Inflammatory macrophage (primary cell): Measurements from ENCODE around the gene CCDC196.
"Not testable (repeated sequence)": the region's sequence is repeated elsewhere in the genome, so short reads cannot be mapped to it uniquely, and the experiment has no call there.

Experiments used
- DNase-seq, 2 donors: peaks; one replicate each; pipeline ENCODE4 v3.0.0-alpha.2; 2020 to 2022

CCDC196 gene

DNA sequence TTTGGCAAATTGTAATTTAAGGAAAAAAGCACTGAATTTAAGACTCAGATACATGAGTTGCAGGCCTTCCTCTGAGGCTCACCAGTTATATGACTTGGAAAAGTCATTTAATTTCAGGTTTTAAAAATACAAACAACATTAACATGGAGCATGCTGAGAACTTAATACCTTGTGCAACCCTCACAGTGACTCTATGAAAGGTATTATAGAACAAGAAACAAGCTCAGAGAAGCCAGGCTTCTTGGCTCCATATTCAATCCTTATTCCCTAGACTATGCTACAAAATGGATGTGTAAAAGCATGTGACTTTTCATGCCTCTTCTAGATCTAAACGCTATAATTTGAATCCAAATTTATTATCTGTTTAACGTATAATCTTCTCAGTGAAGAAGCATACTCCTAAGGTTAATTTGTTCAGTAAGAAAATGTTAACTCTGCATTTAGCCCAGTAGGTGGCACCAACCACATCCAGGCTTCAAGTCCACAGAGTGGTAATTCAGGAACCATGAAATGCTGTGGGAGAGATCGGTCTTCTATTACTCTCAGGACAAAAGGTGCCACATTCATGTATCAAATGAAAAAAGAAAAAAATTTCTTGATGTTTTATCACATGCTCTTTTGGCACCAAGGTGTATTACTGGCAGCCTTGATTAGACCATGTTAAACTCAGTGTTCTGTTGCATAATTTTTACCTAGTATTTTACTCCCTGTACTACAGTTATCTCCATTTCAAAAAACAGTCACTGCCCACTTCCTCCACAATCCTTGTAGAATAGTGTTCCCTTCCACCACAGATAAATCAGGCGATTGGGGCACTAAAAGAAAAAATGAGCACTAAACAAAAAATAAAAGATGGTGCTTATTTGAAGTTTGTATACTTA, 9.3 kb downstream of the CCDC196 start:
- DNase-seq = peak; percentile 63 to 71

DNA sequence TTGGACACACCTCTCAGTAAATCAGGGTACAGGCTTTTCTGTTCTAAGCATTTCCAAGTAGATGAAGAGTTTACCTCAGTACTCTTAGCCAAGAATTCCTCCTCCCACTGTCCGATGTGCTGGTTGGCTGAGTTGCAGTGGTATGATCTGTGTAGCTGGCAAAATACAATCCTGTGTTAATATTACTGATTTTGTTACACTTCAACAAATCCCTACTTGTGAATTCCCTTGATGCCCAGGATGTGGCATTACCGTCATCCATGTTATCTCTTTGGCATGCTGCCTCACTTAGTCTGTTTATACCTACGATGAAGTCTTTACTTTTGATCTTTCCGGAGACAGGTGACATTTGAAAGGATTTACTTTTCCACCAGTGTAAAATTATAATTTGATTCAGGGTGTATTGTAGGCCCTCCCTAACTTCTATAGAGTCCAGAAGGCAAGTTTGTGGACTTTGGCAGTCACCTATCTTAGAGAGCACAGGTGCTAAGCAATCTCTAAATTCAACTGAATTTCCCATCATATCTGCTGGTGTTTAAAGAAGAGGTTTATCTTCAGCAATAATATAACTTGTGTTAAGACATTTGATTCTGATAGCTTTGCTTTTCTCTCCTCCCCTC, 10.1 kb downstream of the CCDC196 start:
- no peak for DNase-seq

DNA sequence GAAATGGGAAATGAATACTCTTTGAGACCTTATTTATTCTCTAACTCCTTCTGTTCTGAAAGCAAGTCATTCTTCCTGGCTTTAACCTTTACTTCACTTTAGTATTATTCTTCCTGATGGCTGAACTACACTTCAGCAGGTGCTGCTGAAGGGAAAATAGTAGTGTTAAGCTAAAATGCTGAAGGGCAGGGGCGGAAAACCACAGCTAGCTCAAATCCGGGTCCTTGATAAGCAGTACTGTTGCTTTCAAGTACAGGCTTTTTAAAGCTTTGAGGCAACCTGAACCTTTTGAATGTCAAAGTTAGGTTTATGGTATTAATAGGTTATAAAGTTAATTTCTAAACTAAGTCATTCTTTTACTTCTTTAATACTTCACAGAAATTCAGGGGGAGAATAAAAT, 10.7 kb downstream of the CCDC196 start:
- DNase-seq = no peak

DNA sequence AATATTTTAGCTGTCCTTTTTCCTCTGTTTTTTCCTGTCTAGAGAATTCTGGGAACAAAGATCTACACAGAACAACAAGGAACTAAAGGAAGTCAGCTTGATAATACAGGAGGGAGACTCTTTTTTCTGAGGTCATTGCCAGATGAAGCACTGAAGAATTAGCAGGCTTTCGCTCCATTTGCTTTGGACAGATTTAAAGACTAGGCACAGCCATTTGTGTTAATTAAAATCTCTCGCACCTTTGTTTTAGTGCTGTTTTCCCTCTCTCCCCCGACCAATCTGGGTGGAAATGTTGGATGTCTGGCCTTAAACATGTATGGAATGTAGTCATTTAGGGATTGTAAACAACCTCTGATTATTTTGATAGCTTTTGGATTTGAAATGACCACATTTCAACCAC, 12.1 kb downstream of the CCDC196 start:
- no peak for DNase-seq

DNA sequence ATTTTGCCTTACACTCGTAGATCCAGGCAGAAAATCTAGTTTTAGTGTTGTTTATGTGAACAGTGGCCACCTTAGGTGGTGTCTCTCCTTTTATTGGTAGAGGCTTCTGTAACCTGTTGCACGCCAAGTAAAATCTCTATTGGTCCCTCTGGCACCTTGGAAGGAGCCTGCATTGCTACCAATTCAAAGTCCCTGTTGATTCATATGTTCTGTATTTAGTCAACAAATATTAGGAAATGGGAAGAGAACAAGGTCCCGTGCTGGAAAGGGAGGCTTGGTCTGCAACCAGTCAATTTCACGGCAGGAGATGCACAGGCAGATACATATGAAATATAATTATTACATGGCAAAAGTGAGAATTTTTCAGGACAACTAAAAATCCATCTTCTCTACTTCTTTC, 15.4 kb downstream of the CCDC196 start:
- no peak for DNase-seq

DNA sequence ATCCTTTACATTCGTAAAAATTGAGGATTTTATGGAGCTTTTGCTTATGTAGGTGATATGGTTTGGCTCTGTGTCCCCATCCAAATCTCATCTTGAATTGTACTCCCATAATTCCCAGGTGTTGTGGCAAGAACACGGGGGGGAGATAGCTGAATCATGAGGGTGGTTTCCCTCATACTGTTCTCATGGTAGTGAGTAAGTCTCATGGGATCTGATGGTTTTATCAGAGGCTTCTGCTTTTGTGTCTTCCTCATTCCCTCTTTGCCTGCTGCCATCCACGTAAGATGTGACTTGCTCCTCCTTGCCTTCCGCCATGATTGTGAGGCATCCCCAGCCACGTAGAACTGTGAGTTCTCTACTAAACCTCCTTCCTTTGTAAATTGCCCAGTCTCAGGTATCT, 16.7 kb downstream of the CCDC196 start:
- peak; percentile 31 to 57 for DNase-seq

DNA sequence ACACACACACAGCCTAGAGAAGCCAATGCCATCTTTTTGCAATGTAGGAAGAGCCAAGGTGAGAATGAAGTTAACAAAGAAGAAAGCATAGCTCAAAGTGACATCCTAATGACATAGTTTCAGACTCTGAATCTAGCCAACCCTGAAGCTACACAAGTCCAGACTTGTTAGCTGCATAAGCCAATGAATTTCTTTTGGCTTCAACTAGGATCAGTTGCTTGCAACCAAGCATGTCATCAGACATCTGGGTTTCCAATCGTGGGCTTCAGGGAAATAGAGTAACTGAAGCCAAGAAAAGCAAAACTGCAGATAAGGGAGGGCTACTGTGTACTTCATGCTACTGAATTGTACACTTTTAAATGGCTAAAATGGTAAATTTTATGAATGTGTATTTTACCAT, 17.4 kb downstream of the CCDC196 start:
- DNase-seq = no peak

DNA sequence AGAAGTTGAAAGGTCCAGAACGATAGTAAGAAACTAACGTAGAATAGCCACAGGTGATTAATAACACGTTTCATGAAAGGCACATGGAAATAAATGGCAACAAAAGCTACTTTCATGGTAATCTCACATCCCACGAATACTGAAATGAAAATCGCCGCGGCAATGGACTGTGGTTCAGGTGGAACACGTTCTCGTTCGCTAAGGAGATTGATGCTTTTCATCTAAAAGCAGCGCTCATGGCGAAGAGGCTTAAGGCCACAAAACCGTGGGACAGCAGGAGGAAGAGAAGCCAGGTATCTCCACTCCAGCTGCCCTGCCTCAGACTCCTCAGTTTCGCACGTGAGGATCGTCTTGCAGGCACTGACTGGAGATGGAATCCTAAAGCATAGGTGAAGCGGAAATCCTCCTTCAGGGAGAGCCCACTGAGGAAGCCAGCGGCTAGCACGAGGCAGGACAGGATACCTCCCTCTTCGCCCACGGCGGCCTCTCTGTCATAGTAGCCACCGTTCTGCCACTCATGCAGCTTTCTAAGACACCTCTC, 21.1 kb downstream of the CCDC196 start:
- no peak for DNase-seq

DNA sequence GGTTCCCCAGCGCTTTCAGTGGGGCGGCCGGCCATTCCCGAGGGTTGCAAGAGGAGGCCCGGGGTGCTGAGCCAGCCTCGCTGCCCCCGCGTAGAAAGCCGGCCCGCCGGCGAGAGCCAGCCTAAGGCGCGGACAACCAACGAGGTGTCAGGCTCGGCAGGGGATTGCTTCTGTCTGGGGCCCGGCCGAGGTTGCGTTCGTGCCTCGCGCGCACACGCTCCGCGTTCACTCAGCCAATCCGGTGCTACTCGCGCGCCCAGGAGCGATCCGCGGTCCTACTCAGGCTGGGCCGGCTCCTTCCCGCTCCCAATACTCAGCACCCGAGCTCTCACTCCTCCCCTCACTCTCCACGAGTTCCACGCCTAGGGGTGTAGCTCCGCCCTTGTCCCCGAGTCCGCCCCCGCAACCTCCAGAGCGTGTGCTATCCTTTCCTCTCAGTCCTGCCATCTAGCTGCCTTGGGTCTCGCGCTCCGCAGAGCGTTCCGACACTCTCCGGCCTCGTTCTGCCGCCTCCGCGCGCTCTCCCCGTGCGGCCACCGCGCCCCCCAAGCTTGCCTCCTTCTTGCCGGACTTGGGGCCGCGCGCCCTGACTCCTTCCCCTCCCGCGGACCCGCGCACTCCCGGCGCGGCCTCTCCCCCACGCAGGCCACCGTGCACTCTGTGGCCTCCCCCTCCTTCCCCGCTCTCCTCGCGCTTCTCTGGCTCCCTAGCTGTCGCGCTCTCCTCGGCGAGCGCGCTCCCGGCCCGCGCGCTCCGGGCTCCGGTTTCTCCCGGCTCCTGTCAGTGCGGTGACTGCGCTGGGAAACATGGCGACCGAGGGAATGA, 21.8 kb downstream of the CCDC196 start, which contains the start of gene GPHN:
Gene GPHN, plus strand, starts transcription at position 426 of the 825 bp plus-strand sequence.
- peak; percentile 96 to 97 for DNase-seq

DNA sequence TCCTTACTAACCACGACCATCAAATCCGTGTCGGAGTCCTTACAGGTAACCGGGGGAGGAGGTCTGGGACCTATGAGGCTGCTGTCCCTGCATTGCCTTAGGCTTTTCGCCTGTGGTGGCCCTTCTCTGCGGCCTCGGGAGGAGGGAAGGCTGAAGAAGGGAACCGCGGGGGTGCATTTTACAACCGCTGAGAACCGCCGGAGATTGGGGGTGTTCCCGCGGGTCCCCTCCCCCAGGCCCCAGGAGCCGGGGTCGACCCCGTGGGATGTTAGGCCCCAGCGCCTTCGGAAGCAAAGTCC, 22.3 kb downstream of the CCDC196 start:
- DNase-seq = no peak

DNA sequence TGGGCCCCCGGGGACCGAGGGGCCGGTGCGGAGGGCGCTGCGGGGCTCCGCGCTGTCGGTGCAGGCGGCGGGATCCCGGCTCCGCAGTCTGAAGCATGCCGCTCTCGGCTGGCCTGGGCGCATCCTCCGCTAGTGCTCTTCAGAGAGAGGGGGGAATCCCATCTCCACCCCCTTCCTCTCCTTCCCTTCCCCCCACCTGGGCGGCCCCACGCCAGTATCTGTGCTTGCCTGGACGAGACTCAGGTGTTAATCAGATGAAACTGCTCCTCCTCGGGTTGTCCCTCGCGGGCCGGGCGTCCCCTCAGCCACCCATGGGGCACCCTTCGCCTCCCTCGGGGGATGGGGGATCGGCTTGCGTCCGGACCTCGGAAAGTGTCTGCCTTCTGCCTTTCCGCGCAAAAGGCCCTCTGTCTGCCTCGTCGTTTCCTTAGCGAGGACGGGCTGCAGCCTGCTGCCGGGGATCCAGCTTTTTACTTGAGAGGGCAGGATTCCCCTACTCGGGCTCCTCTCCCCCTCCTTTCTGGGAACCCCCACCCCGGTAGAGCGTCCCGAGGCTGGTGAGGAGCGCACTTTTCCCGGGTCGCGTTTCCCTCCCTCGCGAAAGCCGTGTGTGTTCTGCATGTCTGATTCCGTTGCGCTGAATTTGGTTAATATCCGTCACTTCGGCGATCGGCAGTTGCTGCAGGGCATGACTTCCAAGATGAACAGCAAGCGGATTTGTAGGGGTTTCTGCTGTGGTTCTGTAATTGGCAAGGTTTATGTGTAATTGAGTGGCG, 22.9 kb downstream of the CCDC196 start:
- DNase-seq = peak in 1 of 2 donors; percentile 10

DNA sequence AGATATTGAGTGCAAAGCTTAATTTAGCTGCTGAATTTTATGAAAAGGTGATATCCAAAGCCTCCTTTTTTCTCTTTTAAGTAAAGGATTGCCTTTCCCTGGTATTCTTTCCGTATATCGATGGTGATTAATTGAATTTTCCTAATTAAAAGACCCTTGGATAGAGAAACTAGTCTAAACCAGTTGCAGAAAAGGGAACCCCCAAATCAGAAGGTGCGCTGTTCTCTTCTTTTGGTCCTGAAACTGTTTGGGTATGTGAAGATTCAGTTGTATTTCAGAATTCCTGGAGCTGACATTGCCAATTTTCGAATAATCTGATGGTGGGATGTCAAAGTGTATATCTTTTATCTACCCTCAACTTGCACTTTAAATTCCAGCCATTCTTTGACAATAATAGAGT, 23.7 kb downstream of the CCDC196 start:
- DNase-seq = no peak

DNA sequence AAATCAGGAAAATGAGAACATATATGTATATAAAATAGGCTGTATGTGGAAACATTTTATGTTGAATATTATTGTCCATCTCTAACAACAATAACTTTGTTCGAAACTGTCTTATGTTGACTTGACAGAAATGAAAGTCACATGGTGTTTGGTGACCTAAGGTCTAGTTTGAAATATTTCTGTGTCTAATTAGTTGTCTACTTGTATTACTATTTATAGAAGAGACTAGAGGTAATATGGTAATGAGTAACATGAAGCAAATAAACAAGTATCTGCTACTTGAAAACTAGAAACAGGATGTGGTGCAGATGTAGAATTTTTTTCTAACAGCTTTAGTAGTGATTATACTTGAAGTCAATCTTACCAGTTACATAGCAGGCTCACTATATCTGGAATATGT, 25.7 kb downstream of the CCDC196 start:
- DNase-seq = no peak

DNA sequence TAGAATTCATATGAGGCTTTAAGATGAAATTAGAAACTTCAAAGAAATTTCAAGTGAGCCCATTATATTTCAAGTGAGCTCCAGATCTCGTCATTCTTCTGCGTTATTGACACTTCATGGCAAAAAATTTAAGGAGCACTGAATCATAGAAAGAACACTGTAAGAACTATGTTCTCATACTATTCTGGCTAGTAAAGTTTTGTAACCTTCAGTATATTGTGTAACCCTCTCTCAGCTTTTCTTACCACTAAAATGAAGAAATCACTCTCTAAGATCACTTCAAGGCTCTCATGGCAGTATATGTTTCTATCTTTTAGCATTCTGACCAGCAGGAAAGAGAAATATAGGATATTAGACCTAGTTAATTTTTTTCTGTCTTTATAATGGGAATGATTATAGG, 28.0 kb downstream of the CCDC196 start:
- DNase-seq = peak; percentile 47 to 90

DNA sequence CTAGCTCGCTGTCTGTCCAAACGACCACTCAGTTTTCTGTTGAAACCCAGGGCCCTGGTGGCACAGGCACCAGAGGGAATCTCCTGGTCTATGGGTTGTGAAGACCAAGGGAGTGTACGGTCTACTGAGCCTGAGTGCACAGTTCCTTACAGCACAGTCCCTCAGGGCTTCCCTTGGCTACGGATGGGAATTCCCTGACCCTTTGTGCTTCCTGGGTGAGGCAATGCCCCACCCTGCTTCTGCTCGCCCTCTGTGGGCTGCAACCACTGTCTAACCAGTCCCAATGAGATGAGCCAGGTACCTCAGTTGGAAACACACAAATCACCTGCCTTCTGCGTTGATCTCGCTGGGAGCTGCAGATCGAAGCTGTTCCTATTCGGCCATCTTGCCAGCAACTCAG, 44.4 kb downstream of the CCDC196 start:
- DNase-seq = no peak

DNA sequence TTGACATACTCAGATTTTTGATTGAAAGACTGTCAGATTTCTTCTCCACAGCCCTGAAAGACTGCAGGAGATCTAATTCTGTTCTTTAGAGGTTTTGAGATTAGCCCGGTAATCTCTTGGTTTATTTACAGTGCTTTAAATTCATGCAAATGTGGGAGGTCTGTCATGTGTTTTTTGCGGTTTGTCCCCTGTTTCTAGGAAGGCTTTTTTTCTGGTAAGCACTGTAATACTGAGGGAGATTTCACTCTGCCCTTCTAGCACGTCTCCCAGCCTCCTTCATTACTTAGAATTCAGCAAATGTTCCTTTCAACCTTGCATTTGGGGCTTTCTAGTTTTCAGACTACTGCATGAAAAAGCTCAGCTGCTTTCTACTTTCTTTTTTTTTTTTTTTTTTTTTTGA, 52.9 kb downstream of the CCDC196 start:
- DNase-seq = no peak

DNA sequence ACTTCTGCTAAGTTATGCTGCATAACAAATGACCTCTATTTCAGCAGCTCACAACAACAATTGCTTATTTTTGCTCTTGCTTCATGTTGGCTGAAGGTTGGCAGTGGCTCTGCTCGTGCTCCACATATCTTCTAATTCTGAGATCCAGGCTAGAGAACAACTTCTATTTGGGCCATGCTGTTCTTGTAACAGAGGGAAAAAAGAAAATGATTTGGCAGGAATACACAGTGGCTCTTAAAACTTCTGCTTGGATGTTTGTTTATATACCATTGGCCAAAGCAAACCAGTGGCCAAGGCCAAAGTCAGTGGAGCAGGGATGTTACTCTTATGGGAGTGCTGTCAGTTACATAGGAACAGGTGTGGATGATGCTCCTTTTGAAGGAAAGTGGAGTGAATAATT, 53.9 kb downstream of the CCDC196 start:
- DNase-seq = no peak

DNA sequence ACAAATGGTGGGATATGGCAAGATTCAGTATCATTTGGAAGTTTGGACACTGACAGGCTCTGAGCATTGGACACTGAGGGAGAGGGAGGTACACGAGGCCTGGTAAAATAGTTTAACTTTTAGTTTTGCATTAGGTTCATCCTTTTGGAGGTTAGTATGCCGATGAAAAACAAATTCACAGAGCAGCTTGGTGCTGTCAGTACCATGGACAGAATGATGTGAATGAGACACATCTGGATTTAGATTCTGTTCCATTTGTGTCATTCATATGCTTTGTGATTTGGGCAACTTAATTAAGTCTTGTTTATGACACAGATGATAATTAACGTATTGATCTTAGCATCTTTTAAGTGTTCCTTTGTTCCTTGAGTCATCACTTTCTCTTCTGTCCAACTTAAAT, 55.5 kb downstream of the CCDC196 start:
- no peak for DNase-seq

DNA sequence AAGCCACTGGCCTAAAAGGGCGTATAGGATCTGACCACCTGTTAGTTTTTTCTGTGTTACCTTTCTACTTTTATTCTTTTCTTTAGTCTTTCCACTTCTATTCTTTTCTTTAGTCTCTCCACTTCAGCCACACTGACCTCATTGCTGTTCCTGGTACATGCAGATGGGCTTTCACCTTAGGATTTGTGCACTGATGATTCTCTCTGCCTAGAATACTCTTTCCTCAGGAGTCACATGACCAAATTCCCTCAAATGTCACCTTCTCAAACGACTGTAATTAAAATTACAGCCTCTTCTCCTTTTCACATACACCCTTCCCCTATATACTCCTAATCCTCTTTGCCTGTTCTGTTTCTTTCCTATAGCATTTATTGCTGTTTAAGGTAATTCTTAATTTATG, 57.8 kb downstream of the CCDC196 start:
- DNase-seq = no peak

DNA sequence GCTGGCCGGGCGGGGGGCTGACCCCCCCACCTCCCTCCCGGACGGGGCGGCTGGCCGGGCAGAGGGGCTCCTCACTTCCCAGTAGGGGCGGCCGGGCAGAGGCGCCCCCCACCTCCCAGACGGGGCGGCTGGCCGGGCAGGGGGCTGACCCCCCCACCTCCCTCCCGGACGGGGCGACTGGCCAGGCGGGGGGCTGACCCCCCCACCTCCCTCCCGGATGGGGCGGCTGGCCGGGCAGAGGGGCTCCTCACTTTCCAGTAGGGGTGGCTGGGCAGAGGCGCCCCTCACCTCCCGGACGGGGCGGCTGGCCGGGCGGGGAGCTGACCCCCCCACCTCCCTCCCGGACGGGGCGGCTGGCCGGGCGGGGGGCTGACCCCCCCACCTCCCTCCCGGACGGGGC, 59.0 kb downstream of the CCDC196 start:
- DNase-seq = not testable (repeated sequence)

DNA sequence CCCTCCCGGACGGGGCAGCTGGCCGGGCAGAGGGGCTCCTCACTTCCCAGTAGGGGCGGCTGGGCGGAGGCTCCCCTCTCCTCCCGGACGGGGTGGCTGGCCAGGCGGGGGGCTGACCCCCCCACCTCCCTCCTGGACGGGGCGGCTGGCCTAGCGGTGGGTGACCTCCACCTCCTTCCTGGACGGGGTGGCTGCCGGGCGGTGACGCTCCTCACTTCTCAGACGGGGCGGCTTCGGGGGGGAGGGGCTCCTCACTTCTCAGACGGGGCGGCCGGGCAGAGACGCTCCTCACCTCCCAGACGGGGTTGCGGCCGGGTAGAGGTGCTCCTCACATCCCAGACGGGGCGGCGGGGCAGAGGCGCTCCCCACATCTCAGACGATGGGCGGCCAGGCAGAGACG, 59.6 kb downstream of the CCDC196 start:
- not testable (repeated sequence) for DNase-seq
